Stimulated activated CD4-positive, alpha-beta T cell treated with anti-CD3 and anti-CD28 coated beads, Interleukin-1b, Interleukin-23, amount 100 ng/mL, for 24 hours (primary cell): Measurements from ENCODE around the gene SERPINB7.

ENCODE experiments used
- DNase-seq, 4 experiments: peaks; one replicate each; pipeline ENCODE4 v3.0.0-alpha.2; 2020; ENCODE audit warnings: low read depth in 4 of 4, low spot score in 1 of 4

SERPINB7 gene

GRCh38 chr18:63787673-63788072, 12.5 kb downstream of the SERPINB7 start:
- no peak for DNase-seq

DNA sequence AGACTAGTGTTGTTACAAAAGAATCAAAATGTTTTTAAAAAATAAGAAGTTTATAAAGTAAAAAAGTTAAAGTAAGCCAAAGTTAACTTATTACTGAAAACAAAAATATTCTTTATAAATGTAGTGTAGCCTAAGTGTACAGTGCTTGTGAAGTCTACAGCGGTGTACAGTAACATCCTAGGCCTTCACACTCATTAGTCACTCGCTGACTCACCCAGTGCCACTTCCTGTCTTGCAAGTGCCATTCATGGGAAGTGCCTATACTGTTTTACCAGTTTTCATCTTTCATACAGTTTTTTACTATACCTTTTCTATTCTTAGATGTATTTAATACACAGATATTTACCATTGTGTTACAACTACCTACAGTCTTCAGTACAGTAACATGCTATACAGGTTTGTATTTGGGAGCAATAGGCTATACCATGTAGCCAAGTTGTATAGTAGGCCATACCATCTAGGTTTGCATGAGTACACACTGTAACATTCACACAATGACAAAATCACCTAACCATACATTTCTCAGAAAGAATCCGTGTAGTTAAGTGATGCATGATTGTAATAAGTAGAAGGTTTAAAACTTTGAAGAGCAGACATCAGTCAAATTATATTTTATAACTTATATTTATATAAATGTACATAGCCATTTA, 13.4 kb downstream of the SERPINB7 start:
- peak; percentile 7 to 40 (median 16) for DNase-seq

DNA sequence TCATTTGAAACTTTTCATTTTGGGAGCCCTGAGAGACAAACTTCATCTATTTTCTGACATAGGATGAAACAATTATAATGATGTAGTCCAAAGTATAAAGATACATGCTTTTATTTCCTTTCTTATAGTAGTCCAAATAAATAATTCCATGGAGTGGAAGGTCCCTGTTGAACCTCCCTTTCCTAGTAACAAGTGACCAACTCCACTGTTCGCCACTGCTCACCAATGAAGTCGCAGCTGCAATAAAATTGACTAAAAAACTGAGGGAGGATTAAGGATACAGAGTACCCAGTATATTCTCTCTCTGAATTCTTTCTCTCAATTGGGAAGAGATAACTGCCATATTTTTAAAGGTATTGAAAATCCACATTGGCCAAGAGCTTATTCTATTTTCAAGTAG, 14.1 kb downstream of the SERPINB7 start:
- DNase-seq, result no peak

- no peak for DNase-seq
Observed at GRCh38 chr18:63795606-63796005, 20.4 kb downstream of the SERPINB7 start.

GRCh38 chr18:63799189-63799588, 24.0 kb downstream of the SERPINB7 start:
- DNase-seq, result no peak

DNA sequence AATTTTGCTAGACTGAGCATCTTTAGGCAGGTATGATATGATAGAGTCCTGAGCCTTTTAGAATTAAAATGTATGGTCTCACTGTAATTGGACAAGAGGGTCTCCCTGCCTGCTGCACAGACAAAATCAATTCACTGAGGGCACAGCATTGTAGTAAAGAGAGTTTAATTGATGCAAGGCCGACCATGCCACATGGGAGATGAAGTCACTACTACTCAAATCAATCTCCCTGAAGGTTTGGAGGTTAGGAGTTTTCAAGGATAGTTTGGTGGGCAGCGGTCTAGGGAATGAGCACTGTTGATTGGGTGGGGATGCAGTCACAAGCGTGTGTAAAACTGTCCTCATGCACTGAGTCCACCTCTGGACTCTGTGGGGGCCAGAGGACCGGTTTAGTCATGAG, 26.1 kb downstream of the SERPINB7 start:
- no peak for DNase-seq

DNA sequence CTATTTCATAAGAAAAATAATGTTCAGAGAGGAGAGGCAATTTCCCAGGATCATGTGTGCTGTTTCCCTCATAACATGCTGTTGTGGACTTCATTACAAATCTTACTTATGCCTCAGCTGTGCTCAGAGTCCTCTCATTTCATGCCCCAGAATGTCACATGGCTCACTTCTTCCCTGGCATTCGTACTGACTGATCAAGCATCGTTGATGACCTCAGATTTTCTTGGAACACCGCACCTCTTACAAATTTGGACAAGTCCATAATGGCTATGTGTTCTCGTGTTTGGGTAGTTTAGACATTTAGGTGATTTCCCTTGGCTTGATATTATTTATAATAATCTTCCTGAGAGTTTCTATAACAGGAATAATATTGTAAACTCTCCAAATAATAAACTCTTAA, 32.9 kb downstream of the SERPINB7 start:
- DNase-seq, result no peak

DNA sequence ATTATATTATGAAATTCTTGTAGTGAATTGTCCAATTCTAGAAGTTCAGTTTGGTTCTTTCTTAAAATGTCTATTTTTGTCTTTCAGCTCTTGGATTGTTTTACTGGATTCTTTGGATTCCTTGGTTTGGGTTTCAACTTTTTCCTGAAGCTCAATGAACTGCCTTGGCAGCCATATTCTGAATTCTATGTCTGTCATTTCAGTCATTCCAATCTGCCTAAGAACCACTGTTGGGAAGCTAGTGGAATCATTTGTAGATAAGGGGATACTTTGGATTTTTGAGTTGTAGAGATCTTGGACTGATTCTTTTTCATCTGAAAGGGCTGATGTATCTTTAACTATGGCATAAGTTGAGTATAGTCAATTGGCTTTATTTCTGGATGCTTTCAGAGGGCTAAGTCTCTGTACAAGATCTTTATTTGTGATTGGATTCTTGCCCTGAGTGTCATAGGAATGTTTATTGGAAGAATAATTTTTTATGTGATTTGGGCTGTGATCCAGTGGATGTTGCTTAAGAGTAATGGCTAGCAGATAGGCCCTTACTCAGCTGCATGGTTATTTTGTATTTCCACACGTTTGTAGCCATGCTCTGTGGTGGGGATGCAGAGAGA, 42.3 kb downstream of the SERPINB7 start:
- no peak for DNase-seq

DNA sequence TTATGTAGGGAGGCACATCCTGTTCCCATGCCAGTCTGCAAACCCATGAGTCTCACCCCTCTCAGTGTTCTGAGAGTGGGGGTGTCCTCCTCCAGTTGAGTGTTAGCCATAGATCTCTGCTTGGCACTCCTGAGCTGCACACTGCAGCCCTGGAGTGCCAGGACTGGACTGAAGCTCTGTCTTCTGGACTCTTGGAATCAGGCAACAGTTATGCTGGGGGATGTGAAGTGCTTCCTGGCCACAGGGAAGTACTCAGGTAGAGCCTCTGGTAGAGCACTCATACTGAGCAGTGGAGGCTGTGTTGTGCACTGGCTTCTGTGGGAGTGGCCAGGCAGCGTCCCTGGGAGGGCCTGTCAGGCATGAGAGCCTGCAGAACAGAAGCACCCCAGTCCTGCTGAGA, 43.0 kb downstream of the SERPINB7 start:
- DNase-seq, result no peak

- no peak for DNase-seq
Observed at GRCh38 chr18:63819786-63820185, 44.6 kb downstream of the SERPINB7 start.

- DNase-seq, result no peak
Observed at GRCh38 chr18:63820694-63821093, 45.5 kb downstream of the SERPINB7 start.

DNA sequence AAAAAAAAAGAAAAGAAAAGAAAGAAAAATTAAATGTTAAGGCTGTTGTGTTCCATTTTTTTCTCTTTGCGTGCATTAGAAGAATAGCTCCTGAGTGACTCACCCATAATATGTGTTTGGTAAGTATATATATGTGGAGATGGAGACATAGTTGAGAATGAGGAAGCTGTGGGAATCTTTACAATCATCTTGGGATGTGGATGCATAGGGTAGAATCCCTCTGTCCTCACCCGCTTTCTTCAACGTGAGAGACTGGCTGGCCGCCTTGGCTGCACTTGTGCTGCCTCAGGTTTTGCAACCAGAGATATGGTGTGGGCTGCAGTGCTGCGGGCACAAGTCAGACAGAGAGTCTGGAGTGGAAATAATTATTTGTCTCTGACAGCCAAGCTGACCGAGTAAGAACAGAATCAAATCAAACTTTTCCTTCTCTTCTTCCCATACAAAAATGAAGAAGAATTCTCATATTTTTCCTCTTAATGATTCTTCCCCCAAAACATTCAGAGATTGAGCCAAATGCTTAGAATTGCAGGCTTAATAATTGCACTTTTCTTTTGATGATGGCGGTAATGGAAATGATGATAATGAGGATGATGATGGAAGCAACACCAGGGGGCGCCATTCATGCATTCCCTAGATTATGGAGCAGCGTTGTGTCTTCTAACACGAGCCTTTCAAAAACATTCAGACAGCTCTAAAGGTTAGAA, 48.5 kb downstream of the SERPINB7 start:
- DNase-seq, result peak; percentile 1 to 16 (median 8)

- no peak for DNase-seq
Observed at GRCh38 chr18:63824220-63824525, 49.0 kb downstream of the SERPINB7 start.

GRCh38 chr18:63828120-63828519, 52.9 kb downstream of the SERPINB7 start:
- DNase-seq, result no peak

DNA sequence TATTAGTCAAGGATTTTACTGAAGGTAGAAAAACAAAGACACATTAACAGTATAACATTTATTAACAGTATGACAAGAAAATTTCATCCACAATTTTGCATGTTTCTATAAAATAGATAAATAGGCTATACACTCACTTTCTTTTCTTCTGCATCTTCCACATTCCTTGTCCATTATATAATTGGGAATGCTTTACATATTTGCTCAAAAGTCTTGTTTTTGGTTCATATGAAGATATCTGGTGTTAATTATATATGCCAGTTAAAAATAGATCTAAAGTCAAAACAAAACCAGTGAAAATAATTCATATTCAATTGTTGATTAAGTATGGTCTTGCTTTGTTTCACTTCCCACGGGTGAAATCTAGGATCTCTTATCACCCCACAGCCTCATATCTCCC, 53.4 kb downstream of the SERPINB7 start:
- no peak for DNase-seq

DNA sequence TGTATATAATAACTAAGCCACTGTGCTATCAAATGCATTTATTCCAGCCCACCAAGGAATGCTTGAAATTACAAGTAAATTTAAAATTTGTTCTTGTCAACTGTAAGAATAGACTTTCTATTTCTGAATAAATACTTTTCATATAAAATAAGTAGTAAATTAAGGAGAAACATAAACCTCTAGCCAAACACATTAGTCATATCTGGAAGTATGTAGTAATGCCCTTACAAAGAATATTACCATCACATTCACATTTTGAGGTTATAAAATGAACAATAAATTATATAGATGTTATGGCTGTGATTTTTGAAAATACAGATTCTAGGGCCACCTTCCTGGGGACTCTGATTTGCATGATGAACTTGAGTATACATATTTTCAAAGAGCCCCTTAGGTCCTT, 54.7 kb downstream of the SERPINB7 start:
- DNase-seq, result no peak

GRCh38 chr18:63831080-63831788, 56.0 kb downstream of the SERPINB7 start:
- DNase-seq, result no peak

DNA sequence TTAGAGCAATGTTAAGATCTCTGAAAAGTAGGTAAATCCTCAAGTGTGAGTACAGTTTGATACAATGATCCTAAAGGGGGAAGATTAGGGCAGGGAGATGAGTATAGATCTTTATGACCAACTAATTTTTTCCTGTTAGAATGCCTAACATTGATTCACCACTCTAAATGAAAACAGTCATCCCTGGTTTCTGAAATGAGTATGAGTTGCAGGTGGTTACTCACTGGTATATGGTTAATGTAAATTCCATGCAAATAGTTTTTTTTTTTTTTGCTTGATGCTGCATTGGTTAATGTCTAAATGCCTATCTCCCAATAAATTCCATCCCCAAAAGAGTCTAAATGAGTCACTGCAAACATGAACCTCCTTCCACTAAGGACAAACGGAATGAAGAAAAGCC, 57.3 kb downstream of the SERPINB7 start:
- DNase-seq, result no peak

DNA sequence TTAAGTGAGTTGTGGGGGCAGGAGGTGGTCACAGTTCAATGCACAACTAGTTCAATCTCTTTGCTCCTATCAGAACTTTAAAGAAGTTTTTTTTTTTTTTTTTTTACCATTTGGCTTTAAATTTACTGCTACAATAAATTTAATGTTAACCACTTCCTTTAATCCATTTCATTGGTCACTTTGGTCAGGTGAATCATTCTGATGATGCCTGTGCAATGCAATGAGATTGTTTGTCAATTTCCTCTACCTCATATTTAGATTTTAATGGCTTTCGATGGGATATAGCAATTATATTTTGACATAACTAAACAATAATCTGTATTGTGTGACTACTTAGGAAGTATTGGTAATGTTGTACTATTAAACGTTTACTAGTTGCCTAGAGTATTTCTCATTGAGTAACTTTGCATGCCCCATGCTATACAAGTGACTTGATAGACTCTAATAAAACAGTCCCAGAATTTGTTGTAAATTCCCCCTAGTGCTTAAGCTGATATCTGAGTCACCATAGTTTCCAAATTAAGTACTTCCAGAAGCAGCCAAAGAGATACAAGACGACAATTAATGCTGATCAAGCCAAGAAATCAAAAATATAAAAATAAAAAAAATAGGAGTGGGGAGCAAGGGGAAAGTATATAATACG, 59.4 kb downstream of the SERPINB7 start:
- DNase-seq, result no peak

GRCh38 chr18:63836456-63836855, 61.2 kb downstream of the SERPINB7 start:
- no peak for DNase-seq

DNA sequence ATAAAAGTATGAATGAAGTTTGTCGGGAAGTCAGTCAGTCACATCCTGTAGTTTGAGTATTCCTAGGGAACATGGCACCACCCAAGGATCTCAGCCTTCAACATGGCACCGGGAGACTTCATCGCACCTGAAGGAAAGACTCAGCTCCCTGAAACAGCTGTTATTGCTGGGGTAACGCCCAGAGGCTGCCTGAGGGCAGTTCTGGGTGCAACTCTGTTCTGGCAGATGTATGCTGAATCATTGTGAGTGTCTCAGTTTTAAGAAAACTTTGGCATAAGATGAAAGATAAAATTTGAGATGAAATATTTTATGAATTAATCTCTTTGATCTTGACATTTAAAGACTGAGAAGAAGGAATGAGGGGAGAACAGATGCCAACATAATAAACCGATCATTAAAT, 62.4 kb downstream of the SERPINB7 start:
- no peak for DNase-seq

GRCh38 chr18:63843008-63843407, 67.8 kb downstream of the SERPINB7 start:
- no peak for DNase-seq
